ENCODE data around the gene TLE2. TPM values are rescaled to one million over a fixed set of nuclear protein-coding genes. Genes with fewer than 3 reads are reported as not detected.

Gene TLE2
- total RNA-seq, 1 donor from 2014 or later: 53.2 TPM

DNA sequence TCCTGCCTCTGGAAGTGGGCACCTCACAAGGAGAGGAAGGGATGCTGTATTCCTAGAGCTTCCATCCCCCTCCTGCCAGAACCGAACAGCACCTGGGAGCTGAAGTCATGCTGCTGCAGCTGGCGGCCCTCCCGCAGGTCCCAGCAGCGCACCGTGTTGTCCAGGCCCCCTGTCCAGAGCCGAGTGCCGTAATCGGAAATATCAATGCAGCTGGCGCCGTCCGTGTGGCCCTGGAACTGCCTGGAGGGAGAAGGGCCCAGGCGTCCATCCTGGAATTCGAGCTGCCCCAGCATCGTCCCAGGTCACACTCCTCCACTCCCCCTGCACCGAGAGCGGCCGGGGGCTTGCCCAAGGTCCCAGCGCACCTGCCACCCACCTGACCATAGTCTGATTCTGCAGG is 23.7 kb downstream of the TLE2 start:
- no peak overlapping the region for H3K4me3 ChIP-seq
- peaks cover 90% of the 10 kb centered on the region for H3K36me3 ChIP-seq
- no peaks in the 10 kb centered on the region for H3K27me3 ChIP-seq (ENCODE audit: low read depth)
- TF ChIP-seq, protein P1, sequence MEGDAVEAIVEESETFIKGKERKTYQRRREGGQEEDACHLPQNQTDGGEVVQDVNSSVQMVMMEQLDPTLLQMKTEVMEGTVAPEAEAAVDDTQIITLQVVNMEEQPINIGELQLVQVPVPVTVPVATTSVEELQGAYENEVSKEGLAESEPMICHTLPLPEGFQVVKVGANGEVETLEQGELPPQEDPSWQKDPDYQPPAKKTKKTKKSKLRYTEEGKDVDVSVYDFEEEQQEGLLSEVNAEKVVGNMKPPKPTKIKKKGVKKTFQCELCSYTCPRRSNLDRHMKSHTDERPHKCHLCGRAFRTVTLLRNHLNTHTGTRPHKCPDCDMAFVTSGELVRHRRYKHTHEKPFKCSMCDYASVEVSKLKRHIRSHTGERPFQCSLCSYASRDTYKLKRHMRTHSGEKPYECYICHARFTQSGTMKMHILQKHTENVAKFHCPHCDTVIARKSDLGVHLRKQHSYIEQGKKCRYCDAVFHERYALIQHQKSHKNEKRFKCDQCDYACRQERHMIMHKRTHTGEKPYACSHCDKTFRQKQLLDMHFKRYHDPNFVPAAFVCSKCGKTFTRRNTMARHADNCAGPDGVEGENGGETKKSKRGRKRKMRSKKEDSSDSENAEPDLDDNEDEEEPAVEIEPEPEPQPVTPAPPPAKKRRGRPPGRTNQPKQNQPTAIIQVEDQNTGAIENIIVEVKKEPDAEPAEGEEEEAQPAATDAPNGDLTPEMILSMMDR (IDR thresholded peaks at IDR 0.05; ENCODE audit: borderline replicate concordance): no peak
- H3K4me1 ChIP-seq: no peaks in the 10 kb centered on the region
- no peak for DNase-seq
- no peaks in the 10 kb centered on the region for H3K9me3 ChIP-seq (replicated peaks)
- intact Hi-C loops (cut with micrococcal nuclease): loop anchor here (10.0 kb wide), 1 partner anchor 289 kb away; no protein-coding TSS in a partner anchor
- H3K27ac ChIP-seq (replicated peaks): no peak overlapping the region

DNA sequence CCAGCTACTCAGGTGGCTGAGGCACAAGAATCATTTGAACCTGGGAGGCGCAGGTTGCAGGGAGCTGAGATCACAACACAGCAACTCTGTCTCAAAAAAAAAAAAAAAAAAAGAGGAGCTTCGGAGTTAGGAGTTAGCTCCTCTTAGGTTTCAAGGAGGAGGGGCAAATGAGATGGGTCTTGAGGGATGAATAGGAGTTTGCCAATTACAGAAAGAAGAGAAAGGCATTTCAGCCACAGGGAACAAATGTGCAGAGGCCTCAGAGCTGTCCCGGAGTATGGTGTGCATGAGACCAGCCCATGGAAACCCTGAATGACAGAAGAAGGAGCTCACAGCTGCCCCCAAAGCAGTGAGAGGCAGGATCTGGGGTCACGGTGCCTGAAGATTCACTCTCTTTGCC is 24.6 kb downstream of the TLE2 start:
- intact Hi-C loops (cut with micrococcal nuclease): loop anchor here (10.0 kb wide), 1 partner anchor 290 kb away; no protein-coding TSS in a partner anchor
- Histone ChIP-seq H3K4me1 (no peaks in the 10 kb centered on the region), H3K9me3 (replicated peaks) (no peaks in the 10 kb centered on the region), H3K27me3 (ENCODE audit: low read depth) (no peaks in the 10 kb centered on the region), H3K4me3 (no peak overlapping the region), H3K36me3 (peaks cover 89% of the 10 kb centered on the region), H3K27ac (replicated peaks) (no peak overlapping the region)
- TF ChIP-seq, protein P1 (IDR thresholded peaks at IDR 0.05; ENCODE audit: borderline replicate concordance): no peak
- DNase-seq: no peak

GRCh38 chr19:3003046-3003445 is 26.0 kb downstream of the TLE2 start:
- TF ChIP-seq, protein P1 (IDR thresholded peaks at IDR 0.05; ENCODE audit: borderline replicate concordance): no peak
- H3K4me1 ChIP-seq: no peaks in the 10 kb centered on the region
- peaks cover 87% of the 10 kb centered on the region for H3K36me3 ChIP-seq
- intact Hi-C loops (cut with micrococcal nuclease): loop anchor here (10.0 kb wide), 1 partner anchor 292 kb away; no protein-coding TSS in a partner anchor
- no peaks in the 10 kb centered on the region for H3K27me3 ChIP-seq (ENCODE audit: low read depth)
- H3K9me3 ChIP-seq (replicated peaks): no peaks in the 10 kb centered on the region
- H3K27ac ChIP-seq (replicated peaks): no peak overlapping the region
- no peak for DNase-seq
- H3K4me3 ChIP-seq: no peak overlapping the region

DNA sequence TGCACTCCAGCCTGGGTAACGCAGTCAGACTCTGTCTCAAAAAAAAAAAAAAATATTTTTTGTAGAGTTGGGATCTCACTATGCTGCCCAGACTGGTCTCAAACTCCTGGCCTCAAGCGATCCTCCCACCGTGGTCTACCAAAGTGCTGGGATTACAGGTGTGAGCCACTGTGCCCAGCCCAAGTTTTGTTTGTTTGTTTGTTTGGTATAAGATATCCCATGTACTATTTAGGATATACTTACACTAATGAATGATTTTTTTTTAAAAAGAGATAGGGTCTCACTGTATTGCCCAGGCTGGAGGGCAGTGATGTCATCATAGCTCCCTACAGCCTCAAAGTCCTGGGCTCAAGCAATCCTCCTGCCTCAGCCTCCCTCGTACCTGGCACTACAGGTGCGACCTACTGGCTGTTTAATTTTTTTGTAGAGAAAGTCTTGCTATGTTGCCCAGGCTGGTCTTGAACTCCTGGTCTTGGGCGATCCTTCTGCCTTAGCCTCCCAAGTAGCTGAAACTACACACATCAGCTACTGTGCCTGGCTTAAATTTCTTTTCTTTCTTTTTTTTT is 27.8 kb downstream of the TLE2 start:
- Histone ChIP-seq H3K36me3 (peaks cover 79% of the 10 kb centered on the region), H3K4me1 (no peaks in the 10 kb centered on the region), H3K4me3 (no peak overlapping the region), H3K27ac (replicated peaks) (no peak overlapping the region), H3K27me3 (ENCODE audit: low read depth) (no peaks in the 10 kb centered on the region), H3K9me3 (replicated peaks) (no peaks in the 10 kb centered on the region)
- TF ChIP-seq, protein P1 (IDR thresholded peaks at IDR 0.05; ENCODE audit: borderline replicate concordance): no peak
- DNase-seq: no peak
- intact Hi-C loops (cut with micrococcal nuclease): loop anchor here (10.0 kb wide), 1 partner anchor 293 kb away; no protein-coding TSS in a partner anchor

GRCh38 chr19:2998642-2999041 is 30.4 kb downstream of the TLE2 start:
- H3K4me3 ChIP-seq: no peak overlapping the region
- DNase-seq: no peak
- no peaks in the 10 kb centered on the region for H3K4me1 ChIP-seq
- H3K27me3 ChIP-seq (ENCODE audit: low read depth): no peaks in the 10 kb centered on the region
- no peaks in the 10 kb centered on the region for H3K9me3 ChIP-seq (replicated peaks)
- H3K36me3 ChIP-seq: peaks cover 53% of the 10 kb centered on the region
- intact Hi-C loops (cut with micrococcal nuclease): no loop called here
- TF ChIP-seq, protein P1 (IDR thresholded peaks at IDR 0.05; ENCODE audit: borderline replicate concordance): no peak
- H3K27ac ChIP-seq (replicated peaks): no peak overlapping the region

All from left ventricle myocardium inferior (tissue), 1 donor.